DMS 273 (cell line): Measurements from ENCODE around the gene TP53I13.
"Not testable (repeated sequence)": the region's sequence is repeated elsewhere in the genome, so short reads cannot be mapped to it uniquely, and the experiment has no call there.

Experiments used
- DNase-seq: peaks from one replicate; lab custom pipeline; 2025; ENCODE audit not compliant: unreplicated experiment; lab: John Stamatoyannopoulos, UW

The TP53I13 gene

GRCh38 chr17:29568331-29569244 lies at the start of gene TP53I13:
TP53I13 (plus strand) TSS chr17:29568701; CDS start chr17:29568759, 58 bp downstream.
- DNase-seq: peak; percentile 96

- DNase-seq: no peak
Observed at GRCh38 chr17:29524692-29525091, 43.8 kb upstream of the TP53I13 start.

GRCh38 chr17:29526322-29526721 lies 42.2 kb upstream of the TP53I13 start:
- no peak for DNase-seq

GRCh38 chr17:29533976-29534375 lies 34.5 kb upstream of the TP53I13 start:
- no peak for DNase-seq

GRCh38 chr17:29544066-29544465 lies 24.4 kb upstream of the TP53I13 start:
- no peak for DNase-seq

GRCh38 chr17:29546085-29546484 lies 22.4 kb upstream of the TP53I13 start:
- DNase-seq: no peak

- no peak for DNase-seq
Observed at GRCh38 chr17:29546830-29547229, 21.7 kb upstream of the TP53I13 start.

GRCh38 chr17:29549177-29549923 lies 19.2 kb upstream of the TP53I13 start:
- DNase-seq: peak; percentile 36

GRCh38 chr17:29555840-29556239 lies 12.7 kb upstream of the TP53I13 start:
- DNase-seq: no peak

- peak; percentile 21 for DNase-seq
Observed at GRCh38 chr17:29557085-29557738, 11.3 kb upstream of the TP53I13 start.

- DNase-seq: no peak
Observed at GRCh38 chr17:29557739-29558116, 10.8 kb upstream of the TP53I13 start.

GRCh38 chr17:29558139-29558538 lies 10.4 kb upstream of the TP53I13 start:
- DNase-seq: not testable (repeated sequence)

- DNase-seq: no peak
Observed at GRCh38 chr17:29559640-29560039, 8.9 kb upstream of the TP53I13 start.

GRCh38 chr17:29560316-29560715 lies 8.2 kb upstream of the TP53I13 start:
- DNase-seq: peak; percentile 97

GRCh38 chr17:29561554-29562517 lies 6.7 kb upstream of the TP53I13 start:
- no peak for DNase-seq

- no peak for DNase-seq
Observed at GRCh38 chr17:29562615-29563014, 5.9 kb upstream of the TP53I13 start.

- no peak for DNase-seq
Observed at GRCh38 chr17:29563816-29564215, 4.7 kb upstream of the TP53I13 start.

- no peak for DNase-seq
Observed at GRCh38 chr17:29565643-29566472, 2.6 kb upstream of the TP53I13 start.

- peak; percentile 89 for DNase-seq
Observed at GRCh38 chr17:29566473-29567303, 1.8 kb upstream of the TP53I13 start, which contains the start of gene ABHD15. ABHD15 (minus strand) TSS chr17:29567037; CDS start chr17:29566966, 71 bp downstream.
